SK-N-SH treated with all-trans-retinoic acid at 6 μM for 48 hours (cell line): Measurements from ENCODE around the gene DYNC1LI2.
A peak's percentile ranks its signal among the peaks of the same experiment; 100 is the strongest.

Experiments used
- ATAC-seq: fragments of 200-7000 bp; cut with Tn5 transposase; 3 replicates; pipeline ENCODE4 v1.9.1; 2020; ENCODE audit warnings: mild to moderate bottlenecking, moderate library complexity
- ARNTL ChIP-seq: fragments of 450-650 bp; formaldehyde crosslinking; IDR thresholded peaks from 2 replicates; pipeline ENCODE4 v1.5.0; 2020; ENCODE audit warnings: low read depth, mild to moderate bottlenecking, moderate library complexity, borderline replicate concordance
- BACH2 ChIP-seq: fragments of 250-450 bp; sonication (Bioruptor Pico); IDR thresholded peaks from 2 replicates; pipeline ENCODE4 v1.9.0; 2021; ENCODE audit warnings: mild to moderate bottlenecking, borderline replicate concordance
- CSDC2 ChIP-seq: fragments of 250-450 bp; sonication (Bioruptor Pico); IDR thresholded peaks from 2 replicates; pipeline ENCODE4 v1.5.0; 2020; ENCODE audit warnings: mild to moderate bottlenecking, moderate library complexity
- GLIS3 ChIP-seq: fragments of 250-450 bp; sonication (Bioruptor Pico); IDR thresholded peaks from 2 replicates; pipeline ENCODE4 v1.5.0; 2020; ENCODE audit warnings: mild to moderate bottlenecking, moderate library complexity
- ISL1 ChIP-seq: fragments of 250-450 bp; sonication (Bioruptor Pico); IDR thresholded peaks from 2 replicates; pipeline ENCODE4 v2.1.2; 2022; ENCODE audit warnings: mild to moderate bottlenecking, moderate library complexity
- OSR1 ChIP-seq: fragments of 250-450 bp; sonication (Bioruptor Pico); IDR thresholded peaks from 2 replicates; pipeline ENCODE4 v1.8.0; 2022; ENCODE audit warnings: moderate library complexity, mild to moderate bottlenecking, inconsistent platforms
- POU6F1 ChIP-seq: fragments of 250-450 bp; sonication (Bioruptor Pico); IDR thresholded peaks from 2 replicates; pipeline ENCODE4 v1.8.0; 2021; ENCODE audit warnings: low read depth, mild to moderate bottlenecking, moderate library complexity, borderline replicate concordance
- PPARA ChIP-seq: fragments of 250-450 bp; sonication (Bioruptor Pico); IDR thresholded peaks from 2 replicates; pipeline ENCODE4 v1.5.0; 2020; ENCODE audit warnings: mild to moderate bottlenecking, borderline replicate concordance
- RARB ChIP-seq: fragments of 250-450 bp; sonication (Bioruptor Pico); IDR thresholded peaks from 2 replicates; pipeline ENCODE4 v1.8.0; 2021; ENCODE audit warnings: mild to moderate bottlenecking, moderate library complexity
- SNAI2 ChIP-seq: fragments of 250-450 bp; sonication (Bioruptor Pico); IDR thresholded peaks from 2 replicates; pipeline ENCODE4 v1.5.0; 2020; ENCODE audit warnings: mild to moderate bottlenecking, moderate library complexity
- TOX ChIP-seq: fragments of 250-450 bp; sonication (Bioruptor Pico); IDR thresholded peaks from 2 replicates; pipeline ENCODE4 v1.8.0; 2021; ENCODE audit warnings: mild to moderate bottlenecking, moderate library complexity, borderline replicate concordance
- TSHZ2 ChIP-seq: fragments of 250-450 bp; sonication (Bioruptor Pico); IDR thresholded peaks from 2 replicates; pipeline ENCODE4 v1.5.0; 2020; ENCODE audit warnings: mild to moderate bottlenecking, moderate library complexity
- ZC3H10 ChIP-seq: fragments of 250-450 bp; sonication (Bioruptor Pico); IDR thresholded peaks from 2 replicates; pipeline ENCODE4 v1.5.1; 2021; ENCODE audit warnings: mild to moderate bottlenecking, moderate library complexity
- ZFP3 ChIP-seq: fragments of 250-450 bp; sonication (Bioruptor Pico); IDR thresholded peaks from 2 replicates; pipeline ENCODE4 v1.5.0; 2020; ENCODE audit warnings: mild to moderate bottlenecking, moderate library complexity
- ZFP30 ChIP-seq: fragments of 450-650 bp; formaldehyde crosslinking; IDR thresholded peaks from 2 replicates; pipeline ENCODE4 v1.5.0; 2022; ENCODE audit warnings: mild to moderate bottlenecking, moderate library complexity
- ZNF565 ChIP-seq: fragments of 450-650 bp; formaldehyde crosslinking; conservative IDR thresholded peaks from 2 replicates; pipeline ENCODE4 v1.5.0; 2020; ENCODE audit warnings: low read depth, mild to moderate bottlenecking, moderate library complexity
- ZNF70 ChIP-seq: fragments of 450-650 bp; formaldehyde crosslinking; IDR thresholded peaks from 2 replicates; pipeline ENCODE4 v1.5.0; 2020; ENCODE audit warnings: mild to moderate bottlenecking, moderate library complexity
- ZNF8 ChIP-seq: fragments of 450-650 bp; formaldehyde crosslinking; IDR thresholded peaks from 2 replicates; pipeline ENCODE4 v1.5.0; 2020; ENCODE audit warnings: mild to moderate bottlenecking, moderate library complexity
- TF ChIP-seq, protein P1 (sequence below): fragments of 250-450 bp; sonication (Bioruptor Pico); IDR thresholded peaks from 2 replicates; pipeline ENCODE4 v1.5.1; 2021; ENCODE audit warnings: mild to moderate bottlenecking, moderate library complexity
- TF ChIP-seq, protein P2 (sequence below): fragments of 250-450 bp; sonication (Bioruptor Pico); IDR thresholded peaks from 2 replicates; pipeline ENCODE4 v1.8.0; 2020; ENCODE audit warnings: mild to moderate bottlenecking, moderate library complexity, borderline replicate concordance
- TF ChIP-seq, protein P3 (sequence below): fragments of 250-450 bp; sonication (Bioruptor Pico); IDR thresholded peaks from 2 replicates; pipeline ENCODE4 v1.5.1; 2020; ENCODE audit warnings: low read depth, mild to moderate bottlenecking, moderate library complexity

Gene DYNC1LI2

GRCh38 chr16:66728804-66729203 is 22.6 kb downstream of the DYNC1LI2 start:
- TF ChIP-seq GLIS3 (CRISPR knock-in tag) (no peak), ZNF70 (CRISPR knock-in tag) (no peak)
- TF ChIP-seq, protein P1, sequence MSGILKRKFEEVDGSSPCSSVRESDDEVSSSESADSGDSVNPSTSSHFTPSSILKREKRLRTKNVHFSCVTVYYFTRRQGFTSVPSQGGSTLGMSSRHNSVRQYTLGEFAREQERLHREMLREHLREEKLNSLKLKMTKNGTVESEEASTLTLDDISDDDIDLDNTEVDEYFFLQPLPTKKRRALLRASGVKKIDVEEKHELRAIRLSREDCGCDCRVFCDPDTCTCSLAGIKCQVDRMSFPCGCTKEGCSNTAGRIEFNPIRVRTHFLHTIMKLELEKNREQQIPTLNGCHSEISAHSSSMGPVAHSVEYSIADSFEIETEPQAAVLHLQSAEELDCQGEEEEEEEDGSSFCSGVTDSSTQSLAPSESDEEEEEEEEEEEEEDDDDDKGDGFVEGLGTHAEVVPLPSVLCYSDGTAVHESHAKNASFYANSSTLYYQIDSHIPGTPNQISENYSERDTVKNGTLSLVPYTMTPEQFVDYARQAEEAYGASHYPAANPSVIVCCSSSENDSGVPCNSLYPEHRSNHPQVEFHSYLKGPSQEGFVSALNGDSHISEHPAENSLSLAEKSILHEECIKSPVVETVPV (CRISPR knock-in tag), result no peak
- ATAC-seq, result peak; percentile 14

DNA sequence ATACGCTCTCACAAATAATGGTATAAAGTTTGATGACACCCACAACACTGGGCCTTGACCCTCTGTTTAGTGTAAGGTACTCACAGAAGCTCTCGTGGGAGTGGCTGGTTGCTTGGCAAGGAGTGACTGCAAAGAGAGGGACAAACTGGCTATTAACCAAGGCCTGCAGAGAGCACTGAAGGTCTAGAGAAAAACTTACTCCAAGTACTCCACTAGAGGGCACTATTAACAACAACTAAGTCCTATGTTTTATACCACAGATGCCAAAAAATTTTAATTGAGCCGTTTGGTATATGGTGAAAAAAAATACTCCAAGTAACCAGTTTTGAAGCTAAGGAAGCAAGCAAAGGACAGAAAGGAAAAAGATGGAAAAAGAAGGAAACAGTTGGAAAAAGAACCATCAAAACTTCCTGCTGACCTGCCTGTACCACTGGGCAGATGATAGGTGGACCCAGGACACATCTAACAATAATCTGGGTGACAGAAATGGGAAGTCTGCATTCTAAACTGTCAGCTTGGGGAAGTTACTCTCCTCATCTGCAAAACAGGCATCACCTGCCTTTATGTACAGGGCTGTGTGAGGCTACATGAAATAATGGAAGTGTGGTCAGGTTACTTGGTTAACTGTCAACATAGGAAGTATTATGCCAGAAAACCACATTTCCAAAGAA is 23.2 kb downstream of the DYNC1LI2 start:
- TF ChIP-seq, protein P2, sequence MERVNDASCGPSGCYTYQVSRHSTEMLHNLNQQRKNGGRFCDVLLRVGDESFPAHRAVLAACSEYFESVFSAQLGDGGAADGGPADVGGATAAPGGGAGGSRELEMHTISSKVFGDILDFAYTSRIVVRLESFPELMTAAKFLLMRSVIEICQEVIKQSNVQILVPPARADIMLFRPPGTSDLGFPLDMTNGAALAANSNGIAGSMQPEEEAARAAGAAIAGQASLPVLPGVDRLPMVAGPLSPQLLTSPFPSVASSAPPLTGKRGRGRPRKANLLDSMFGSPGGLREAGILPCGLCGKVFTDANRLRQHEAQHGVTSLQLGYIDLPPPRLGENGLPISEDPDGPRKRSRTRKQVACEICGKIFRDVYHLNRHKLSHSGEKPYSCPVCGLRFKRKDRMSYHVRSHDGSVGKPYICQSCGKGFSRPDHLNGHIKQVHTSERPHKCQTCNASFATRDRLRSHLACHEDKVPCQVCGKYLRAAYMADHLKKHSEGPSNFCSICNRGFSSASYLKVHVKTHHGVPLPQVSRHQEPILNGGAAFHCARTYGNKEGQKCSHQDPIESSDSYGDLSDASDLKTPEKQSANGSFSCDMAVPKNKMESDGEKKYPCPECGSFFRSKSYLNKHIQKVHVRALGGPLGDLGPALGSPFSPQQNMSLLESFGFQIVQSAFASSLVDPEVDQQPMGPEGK (CRISPR knock-in tag), result no peak
- TF ChIP-seq PPARA (CRISPR knock-in tag) (no peak), ZFP3 (CRISPR knock-in tag) (no peak), ISL1 (no peak), ZC3H10 (CRISPR knock-in tag) (no peak), TOX (CRISPR knock-in tag) (no peak), GLIS3 (CRISPR knock-in tag) (no peak), ZNF70 (CRISPR knock-in tag) (no peak), ZFP30 (no peak)
- peak; percentile 93 for ATAC-seq

DNA sequence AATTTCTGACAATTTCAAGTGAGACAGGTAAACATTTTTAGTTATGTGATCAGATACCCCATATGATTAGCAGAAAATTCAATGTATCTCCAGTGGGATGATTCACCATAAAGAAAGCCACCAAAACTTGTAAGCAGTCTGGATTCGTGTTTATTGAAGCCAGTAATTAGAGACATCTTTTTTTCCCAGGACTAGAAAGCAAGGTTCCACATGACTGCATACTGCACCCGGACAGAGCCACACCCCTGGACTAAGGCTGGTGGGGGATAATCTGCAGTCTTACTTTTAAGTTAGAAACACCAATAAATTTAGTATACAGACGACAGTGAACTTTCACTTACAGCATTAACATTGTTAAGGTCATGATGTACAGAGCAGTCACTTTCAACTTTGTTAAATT is 30.6 kb downstream of the DYNC1LI2 start:
- no peak for ATAC-seq
- TF ChIP-seq ZFP3 (CRISPR knock-in tag) (no peak), BACH2 (CRISPR knock-in tag) (no peak), OSR1 (no peak), ZNF8 (CRISPR knock-in tag) (no peak), RARB (CRISPR knock-in tag) (no peak), TOX (CRISPR knock-in tag) (no peak), CSDC2 (no peak), TSHZ2 (CRISPR knock-in tag) (no peak), SNAI2 (no peak), ZNF565 (no peak), GLIS3 (CRISPR knock-in tag) (no peak), POU6F1 (CRISPR knock-in tag) (no peak), ZC3H10 (CRISPR knock-in tag) (no peak), ARNTL (CRISPR knock-in tag) (no peak), ZNF70 (CRISPR knock-in tag) (no peak)
- TF ChIP-seq, protein P3, sequence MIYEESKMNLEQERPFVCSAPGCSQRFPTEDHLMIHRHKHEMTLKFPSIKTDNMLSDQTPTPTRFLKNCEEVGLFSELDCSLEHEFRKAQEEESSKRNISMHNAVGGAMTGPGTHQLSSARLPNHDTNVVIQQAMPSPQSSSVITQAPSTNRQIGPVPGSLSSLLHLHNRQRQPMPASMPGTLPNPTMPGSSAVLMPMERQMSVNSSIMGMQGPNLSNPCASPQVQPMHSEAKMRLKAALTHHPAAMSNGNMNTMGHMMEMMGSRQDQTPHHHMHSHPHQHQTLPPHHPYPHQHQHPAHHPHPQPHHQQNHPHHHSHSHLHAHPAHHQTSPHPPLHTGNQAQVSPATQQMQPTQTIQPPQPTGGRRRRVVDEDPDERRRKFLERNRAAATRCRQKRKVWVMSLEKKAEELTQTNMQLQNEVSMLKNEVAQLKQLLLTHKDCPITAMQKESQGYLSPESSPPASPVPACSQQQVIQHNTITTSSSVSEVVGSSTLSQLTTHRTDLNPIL, result no peak
- TF ChIP-seq, protein P1 (CRISPR knock-in tag), result no peak
